GM21390 (cell line): ENCODE results near the gene KXD1.
"Not testable (repeated sequence)": the region's sequence is repeated elsewhere in the genome, so short reads cannot be mapped to it uniquely, and the experiment has no call there.

Experiments
- ATAC-seq: cut with Tn5 transposase; IDR thresholded peaks from one replicate; pipeline ENCODE4 v1.9.1; 2021; ENCODE audit not compliant: unreplicated experiment

Gene KXD1

GRCh38 chr19:18533058-18533457, 24.6 kb upstream of the KXD1 start:
- no peak for ATAC-seq

GRCh38 chr19:18536475-18536874, 21.2 kb upstream of the KXD1 start:
- no peak for ATAC-seq

DNA sequence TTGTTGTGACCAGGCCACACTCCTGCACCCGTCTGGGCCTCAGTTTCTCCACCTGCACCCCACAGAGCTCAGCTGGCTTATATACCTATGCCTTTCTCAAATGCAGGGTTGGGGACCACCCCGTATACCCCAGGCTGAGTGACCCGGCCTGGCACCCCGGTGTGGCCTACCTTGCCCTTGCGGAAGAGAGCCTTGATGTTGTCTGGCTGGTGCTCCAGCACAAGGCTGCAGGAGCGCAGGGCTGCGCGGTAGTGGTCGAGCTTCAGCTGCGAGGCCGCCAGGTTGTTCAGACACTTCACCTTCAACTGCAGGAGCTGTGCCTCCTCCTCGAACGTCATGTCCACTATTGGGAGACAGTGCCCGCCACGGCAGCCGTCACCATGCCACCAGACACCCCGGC, 20.2 kb upstream of the KXD1 start:
- ATAC-seq, result no peak

DNA sequence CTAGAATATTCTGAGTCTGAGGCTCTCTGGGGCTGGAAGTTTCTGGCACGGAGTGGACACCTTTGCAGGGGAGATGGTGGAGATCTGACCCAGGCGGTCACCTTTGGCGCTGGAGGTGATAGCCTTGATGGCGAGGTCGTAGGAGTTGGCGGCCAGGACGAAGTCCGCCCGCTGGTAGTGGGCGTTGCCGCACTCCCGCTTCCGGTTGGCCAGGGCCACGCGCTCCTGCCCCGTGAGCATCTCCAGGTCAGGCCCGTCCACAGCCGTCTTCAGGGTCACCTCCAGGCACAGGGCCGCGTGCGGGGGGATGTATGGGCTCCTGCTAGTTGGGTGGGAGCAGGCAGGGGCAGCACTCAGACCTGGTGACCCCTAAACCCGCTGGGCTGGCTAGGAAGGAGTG, 19.6 kb upstream of the KXD1 start:
- ATAC-seq, result no peak

DNA sequence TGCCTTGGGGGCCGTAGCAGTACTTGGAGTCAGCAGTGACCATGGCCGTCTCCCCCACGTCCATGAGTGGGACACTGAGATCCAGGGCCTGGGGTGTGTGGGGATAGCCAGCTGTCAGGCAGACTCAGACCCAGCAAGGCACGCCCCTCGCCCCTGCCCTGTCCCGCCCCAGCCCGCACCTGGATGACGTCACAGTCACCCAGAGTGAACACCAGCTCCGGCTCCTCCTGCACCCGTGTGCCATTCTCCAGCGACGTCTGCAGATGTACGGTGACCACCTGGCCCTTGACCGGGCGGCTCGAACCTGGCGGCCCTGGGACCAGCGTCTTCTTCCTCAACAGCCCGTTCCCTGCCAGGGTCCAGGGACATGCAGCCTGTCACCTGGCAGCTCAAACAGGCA, 18.3 kb upstream of the KXD1 start:
- ATAC-seq, result no peak

- not testable (repeated sequence) for ATAC-seq
Observed at GRCh38 chr19:18540200-18540599, 17.5 kb upstream of the KXD1 start.

GRCh38 chr19:18541258-18541991, 16.2 kb upstream of the KXD1 start:
- no peak for ATAC-seq

- ATAC-seq, result no peak
Observed at GRCh38 chr19:18541992-18542940, 15.4 kb upstream of the KXD1 start.

DNA sequence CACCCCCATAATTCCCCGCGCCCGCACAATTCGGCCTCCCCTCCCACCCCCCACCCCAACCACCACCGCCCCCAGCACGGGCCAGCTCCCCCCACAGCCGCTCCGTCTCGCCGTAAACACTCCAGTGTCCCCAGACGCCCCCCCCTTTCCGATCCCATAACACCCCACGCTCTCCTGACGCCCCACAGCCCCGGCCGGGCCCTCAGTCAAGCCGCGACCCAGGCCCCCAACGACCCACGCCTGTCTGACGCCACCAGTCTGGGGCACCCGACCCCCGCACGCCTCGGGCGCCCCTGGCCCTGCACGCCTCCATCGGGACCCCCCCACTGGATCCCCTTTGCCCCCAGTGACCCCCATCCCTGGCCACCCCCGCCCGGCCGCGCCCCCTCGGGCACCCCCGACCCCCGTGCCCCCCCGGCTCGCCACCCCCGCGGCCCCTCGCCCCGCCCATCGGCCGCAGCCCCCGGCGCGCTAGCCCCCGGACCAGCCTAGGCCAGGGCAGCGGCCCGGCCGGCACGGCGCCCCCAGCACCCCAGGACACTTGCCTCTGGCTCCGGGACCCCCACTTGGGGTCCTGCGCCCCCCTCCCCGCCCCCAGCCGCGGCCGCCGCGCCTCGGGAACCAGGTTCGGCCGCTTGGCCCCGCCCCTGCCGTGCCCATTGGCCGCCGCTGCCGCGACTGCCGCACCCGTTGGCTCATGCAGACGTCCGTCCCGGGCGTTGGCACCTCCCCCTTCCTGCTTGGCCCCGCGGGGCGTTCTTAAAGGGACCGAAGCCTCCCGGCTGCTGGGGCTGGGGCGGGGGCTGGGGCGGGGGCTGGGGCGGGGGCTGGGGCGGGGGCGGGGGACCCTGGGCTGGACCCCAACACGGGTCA, 14.5 kb upstream of the KXD1 start, which contains the start of gene FKBP8:
FKBP8 (minus strand) TSS at position 633 of the 873 bp plus-strand sequence. CDS start 1,603 bp downstream, outside the sequence.
- ATAC-seq, result peak; percentile 94

- ATAC-seq, result peak; percentile 45
Observed at GRCh38 chr19:18543814-18544475, 13.7 kb upstream of the KXD1 start.

- ATAC-seq, result no peak
Observed at GRCh38 chr19:18551631-18552030, 6.0 kb upstream of the KXD1 start.

GRCh38 chr19:18558202-18558555, 509 bp downstream of the KXD1 start:
- ATAC-seq, result no peak

GRCh38 chr19:18558604-18559003, 934 bp downstream of the KXD1 start:
- ATAC-seq, result no peak

DNA sequence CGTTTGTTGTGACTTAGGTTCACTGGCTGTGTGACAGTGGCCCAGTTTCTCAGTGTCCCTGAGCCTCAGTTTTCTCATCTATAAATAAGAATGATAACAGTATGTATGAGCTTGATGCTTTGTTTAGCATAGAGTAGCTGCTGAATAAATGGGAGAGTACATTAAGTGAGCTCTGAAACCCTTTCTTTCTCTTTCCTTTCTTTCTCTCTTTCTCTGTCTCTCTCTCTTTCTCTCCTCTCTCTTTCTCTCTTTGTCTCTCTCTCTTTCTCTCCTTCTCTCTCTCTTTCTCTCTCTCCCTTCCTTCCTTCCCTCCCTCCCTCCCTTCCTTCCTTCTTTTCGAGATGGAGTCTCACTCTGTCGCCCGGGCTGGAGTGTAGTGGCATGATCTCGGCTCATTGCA, 2.0 kb downstream of the KXD1 start:
- no peak for ATAC-seq

DNA sequence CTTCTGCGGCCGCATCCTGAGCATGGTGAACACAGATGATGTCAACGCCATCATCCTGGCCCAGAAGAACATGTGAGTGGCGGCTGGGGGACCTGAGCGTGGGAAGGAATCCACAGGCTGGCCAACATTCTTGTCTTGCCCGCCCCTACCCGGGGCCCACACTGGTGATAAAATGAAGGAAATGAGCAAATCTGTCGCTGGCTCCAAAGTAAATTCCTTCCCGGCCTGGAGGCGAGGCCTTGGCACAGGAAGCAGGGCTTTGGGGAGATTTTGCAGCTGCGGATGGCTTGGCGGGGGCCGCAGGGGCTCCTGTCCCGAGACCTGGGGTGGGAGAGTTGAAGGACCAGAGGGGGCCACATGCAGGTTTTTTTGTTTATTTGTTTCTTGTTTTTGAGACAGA, 4.4 kb downstream of the KXD1 start:
- ATAC-seq, result no peak

DNA sequence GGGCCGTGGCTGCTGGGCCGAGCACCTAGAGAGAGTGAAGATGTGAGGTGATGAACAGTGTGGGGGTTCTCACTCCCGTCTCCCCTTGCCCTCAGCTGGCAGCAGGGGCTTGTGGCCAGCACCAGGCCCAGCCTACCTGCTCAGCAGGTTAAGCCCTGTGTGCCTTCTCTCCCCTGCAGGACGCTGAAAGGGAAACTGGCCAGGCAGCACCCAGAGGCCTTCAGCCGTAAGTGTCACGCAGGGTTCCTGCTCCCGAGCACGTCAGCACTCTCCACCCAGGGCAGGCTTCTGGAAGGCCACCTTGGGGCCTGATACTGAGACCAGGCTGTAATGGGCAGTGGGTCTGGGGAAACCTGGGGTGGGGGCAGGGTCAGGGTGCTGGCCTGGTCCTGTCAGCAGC, 9.3 kb downstream of the KXD1 start:
- ATAC-seq, result no peak

DNA sequence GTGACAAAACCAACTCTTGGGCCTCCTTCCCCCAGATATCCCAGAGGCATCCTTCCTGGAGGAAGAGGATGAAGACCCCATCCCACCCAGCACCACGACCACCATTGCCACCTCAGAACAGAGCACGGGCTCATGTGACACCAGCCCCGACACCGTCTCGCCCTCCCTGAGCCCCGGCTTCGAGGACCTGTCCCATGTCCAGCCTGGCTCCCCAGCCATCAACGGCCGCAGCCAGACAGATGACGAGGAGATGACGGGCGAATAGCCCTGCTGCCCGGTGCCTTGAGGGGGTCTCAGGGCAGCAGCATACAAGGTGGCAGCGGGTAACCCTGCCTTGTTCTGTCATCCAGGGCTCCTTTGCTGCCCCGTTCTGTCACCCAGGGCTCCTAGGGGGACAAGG, 10.7 kb downstream of the KXD1 start:
- no peak for ATAC-seq

DNA sequence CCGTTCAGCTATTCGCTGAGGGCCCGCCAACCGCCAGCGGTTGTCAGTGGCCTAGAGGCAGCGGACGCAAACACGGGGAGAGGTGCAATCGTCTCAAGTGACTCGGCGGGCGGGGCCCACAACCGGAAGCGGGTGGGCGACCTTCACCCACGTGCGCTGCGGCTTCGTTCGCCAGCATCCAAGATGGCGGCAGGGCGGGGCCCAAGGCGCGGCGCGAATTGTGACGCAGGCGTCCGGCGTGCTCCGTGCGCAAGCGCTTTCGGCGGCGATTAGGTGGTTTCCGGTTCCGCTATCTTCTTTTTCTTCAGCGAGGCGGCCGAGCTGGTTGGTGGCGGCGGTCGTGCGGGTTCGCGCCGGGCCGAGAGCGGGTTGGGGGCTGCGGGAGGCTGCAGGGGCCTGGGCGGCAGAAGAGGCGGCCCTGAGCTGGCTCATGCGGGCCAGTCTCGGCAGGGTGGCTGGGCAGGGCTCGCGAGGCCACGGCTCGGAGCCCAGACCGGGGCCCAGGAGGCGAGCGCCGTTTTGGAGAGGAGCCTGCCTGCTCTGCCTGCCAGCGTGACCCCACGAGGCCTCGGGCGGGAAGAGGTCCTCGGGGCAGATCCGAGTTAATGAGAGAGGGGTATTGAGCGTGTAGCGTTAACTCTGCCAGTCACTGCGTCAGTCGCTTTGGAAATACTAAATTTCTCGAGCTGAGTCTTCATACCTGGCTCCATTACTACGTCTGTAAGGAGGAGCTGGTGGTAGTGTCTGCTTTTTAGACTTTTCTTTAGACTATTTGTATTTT, 14.1 kb downstream of the KXD1 start, which contains the start of gene UBA52:
UBA52 (plus strand) TSS at position 294 of the 781 bp plus-strand sequence. CDS start 1,444 bp downstream, outside the sequence.
- ATAC-seq, result peak; percentile 84

GRCh38 chr19:18574691-18575291, 17.1 kb downstream of the KXD1 start:
- no peak for ATAC-seq
